Astrocyte of the spinal cord (primary cell): ENCODE data around the gene RBMS3.
"Not testable (repeated sequence)": the region's sequence is repeated elsewhere in the genome, so short reads cannot be mapped to it uniquely, and the experiment has no call there.

Experiments used
- DNase-seq: peaks from one replicate; pipeline ENCODE4 v3.0.0; 2011; ENCODE audit warnings: low read depth, low spot score
- H3K4me3 ChIP-seq: 2 replicates; pipeline ENCODE4 v1.5.1; 2011; ENCODE audit warnings: low read depth, mild to moderate bottlenecking, low read length, moderate library complexity
- in situ Hi-C: cut with HindIII; loops from 2 replicates; pipeline ENCODE4 v1.10.0; 2017; ENCODE audit warnings: low sequenced_read_pairs
- TF ChIP-seq, protein P1 (sequence below): IDR thresholded peaks from 2 replicates; pipeline ENCODE4 v1.5.1; 2012; ENCODE audit warnings: low read depth, mild to moderate bottlenecking, low read length, inconsistent platforms

RBMS3 gene

DNA sequence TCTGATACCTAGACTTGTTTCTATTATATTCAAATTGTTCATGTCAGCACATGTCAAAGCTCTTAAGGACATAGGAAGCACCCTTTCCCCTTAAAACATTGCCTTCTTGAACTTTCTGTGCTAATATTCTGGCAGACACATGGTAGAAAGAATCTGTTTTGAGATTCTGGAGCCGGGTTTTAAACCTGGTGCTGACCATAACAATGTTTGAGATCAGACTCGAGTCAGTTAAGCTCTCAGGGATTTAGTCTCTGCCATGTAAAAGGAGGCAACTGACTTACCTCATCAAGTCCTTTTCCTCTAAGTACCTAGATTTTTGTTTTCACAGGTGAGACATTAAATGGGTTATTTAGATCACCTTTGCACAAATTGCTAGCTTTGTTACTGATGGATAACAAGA lies 38.9 kb downstream of the RBMS3 start:
- in situ Hi-C loops, result no loop called here

DNA sequence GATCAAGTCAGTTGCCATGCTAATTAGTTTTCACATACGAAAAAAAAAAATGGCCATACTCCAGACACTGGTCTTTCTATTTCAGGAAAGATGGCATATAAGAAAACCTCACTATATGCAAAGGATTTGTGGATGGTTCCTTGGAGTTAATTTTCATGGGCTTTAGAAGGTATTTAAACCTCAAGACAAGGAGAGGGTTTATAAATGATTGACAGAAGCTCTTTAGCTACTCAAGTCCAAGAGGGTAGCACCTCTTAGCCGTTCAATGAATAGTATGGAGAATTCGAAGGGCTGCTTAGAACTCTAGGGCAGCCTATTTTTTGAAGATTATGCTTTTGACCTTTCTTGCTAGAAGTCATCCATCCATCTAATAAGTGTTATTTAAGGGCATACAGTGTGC lies 41.7 kb downstream of the RBMS3 start:
- TF ChIP-seq, protein P1, sequence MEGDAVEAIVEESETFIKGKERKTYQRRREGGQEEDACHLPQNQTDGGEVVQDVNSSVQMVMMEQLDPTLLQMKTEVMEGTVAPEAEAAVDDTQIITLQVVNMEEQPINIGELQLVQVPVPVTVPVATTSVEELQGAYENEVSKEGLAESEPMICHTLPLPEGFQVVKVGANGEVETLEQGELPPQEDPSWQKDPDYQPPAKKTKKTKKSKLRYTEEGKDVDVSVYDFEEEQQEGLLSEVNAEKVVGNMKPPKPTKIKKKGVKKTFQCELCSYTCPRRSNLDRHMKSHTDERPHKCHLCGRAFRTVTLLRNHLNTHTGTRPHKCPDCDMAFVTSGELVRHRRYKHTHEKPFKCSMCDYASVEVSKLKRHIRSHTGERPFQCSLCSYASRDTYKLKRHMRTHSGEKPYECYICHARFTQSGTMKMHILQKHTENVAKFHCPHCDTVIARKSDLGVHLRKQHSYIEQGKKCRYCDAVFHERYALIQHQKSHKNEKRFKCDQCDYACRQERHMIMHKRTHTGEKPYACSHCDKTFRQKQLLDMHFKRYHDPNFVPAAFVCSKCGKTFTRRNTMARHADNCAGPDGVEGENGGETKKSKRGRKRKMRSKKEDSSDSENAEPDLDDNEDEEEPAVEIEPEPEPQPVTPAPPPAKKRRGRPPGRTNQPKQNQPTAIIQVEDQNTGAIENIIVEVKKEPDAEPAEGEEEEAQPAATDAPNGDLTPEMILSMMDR, result no peak
- no peak for DNase-seq
- in situ Hi-C loops, result no loop called here
- H3K4me3 ChIP-seq, result no peak overlapping the region

More for the DNA sequence above, 38.9 kb downstream of the RBMS3 start:
- TF ChIP-seq, protein P1, result no peak
- DNase-seq, result no peak
- H3K4me3 ChIP-seq, result no peak overlapping the region

DNA sequence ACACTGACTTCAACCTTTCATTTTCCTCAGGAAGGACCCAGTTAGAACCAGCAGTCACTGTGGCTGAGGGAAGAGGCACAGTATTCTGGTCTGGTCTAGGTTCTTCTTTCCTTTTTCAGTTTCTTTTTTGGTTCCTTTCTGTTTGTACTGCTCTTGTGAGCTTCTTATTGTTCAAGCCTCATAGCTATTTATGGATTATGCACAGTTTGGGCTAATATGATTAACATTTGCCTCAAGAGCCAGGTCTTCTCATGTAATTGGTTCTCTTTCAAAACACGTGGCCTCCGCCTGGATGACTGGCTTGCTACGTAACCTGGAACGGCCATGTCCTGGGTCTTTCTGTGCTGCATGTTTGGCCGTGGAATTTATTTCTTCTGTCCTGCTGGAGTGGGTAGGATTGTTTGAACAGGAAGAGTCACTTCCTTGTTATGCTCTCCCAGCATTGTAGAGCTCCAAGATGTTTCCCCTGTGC lies 43.3 kb downstream of the RBMS3 start:
- in situ Hi-C loops, result no loop called here
- TF ChIP-seq, protein P1, result no peak
- peak; percentile 78 for DNase-seq
- H3K4me3 ChIP-seq, result no peak overlapping the region

DNA sequence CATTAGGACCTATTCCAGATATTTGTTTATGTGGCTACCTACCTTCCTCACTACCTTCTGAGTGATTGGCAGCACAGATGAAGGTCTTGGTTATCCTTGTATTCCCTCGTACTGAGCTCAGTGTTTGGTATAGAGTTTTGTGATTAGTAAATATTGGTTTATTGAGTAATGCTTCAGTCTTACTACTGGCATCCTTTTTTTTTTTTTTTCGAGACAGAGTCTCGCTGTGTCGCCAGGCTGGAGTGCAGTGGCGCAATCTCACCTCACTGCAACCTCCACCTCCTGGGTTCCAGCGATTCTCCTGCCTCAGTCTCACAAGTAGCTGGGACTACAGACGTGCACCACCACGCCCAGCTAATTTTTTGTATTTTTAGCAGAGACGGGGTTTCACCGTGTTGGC lies 45.7 kb downstream of the RBMS3 start:
- H3K4me3 ChIP-seq, DNase-seq, in situ Hi-C loops: not testable (repeated sequence)

DNA sequence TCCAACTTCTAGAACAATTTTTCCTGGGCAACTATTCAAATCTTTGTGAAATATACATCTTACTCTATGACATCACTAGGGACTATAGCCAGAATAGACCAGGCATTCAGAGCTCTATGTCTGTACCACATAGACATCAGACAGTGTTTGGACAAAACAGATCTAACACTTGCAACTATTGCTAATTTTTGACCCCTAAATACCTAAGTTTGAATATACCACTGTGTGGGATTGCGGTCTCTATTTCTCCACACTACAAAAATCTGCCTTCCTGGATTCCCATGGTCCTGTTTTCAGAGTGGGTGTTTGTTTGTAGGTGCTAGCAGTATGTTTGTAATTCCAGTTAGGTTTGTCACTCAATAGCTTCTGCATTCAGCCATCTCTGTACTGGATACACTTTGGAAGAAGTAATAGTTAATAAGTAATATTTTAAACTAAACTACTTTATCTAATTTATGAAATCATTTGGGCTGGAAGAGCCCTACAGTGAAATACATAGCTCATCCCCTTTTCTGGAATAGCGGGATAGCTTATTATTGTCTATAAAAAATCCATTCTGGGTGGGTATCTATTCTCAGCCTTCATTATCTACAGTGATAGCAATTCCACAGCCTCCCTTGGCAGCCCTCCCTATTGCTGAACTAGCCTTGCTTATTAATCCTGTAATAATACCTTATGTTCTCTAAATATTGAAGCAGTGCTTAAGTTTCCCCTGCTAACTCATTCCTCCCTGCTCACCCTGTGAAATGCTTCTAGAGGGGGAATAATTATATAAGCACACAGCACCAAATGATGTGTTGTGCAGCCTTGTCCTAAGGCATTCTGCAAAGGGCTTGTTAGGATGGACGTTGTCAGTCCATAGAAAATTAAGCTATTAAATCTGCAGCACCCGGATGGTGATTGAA lies 49.4 kb downstream of the RBMS3 start:
- H3K4me3 ChIP-seq, result no peak overlapping the region
- TF ChIP-seq, protein P1, result no peak
- DNase-seq, result no peak
- in situ Hi-C loops, result no loop called here

DNA sequence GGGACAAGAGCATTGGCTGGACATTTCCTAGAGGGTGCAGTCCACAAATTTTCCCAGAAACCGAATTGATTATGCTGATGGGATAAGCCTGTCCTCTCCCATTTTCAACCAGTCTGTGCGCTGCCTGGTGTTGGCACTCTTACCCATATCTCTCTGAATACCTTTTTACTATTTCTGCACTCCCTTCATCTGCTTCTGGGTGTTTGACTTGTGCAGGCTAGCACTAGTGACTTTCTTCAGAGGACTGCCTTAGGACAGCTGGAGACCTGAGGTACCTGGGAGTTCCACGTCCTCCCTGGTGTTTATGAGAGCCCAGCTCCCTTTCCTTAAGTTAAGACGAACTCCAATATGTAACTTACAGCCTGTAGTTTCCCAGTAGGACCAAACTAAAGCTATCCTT lies 50.2 kb downstream of the RBMS3 start:
- TF ChIP-seq, protein P1, result no peak
- DNase-seq, result no peak

DNA sequence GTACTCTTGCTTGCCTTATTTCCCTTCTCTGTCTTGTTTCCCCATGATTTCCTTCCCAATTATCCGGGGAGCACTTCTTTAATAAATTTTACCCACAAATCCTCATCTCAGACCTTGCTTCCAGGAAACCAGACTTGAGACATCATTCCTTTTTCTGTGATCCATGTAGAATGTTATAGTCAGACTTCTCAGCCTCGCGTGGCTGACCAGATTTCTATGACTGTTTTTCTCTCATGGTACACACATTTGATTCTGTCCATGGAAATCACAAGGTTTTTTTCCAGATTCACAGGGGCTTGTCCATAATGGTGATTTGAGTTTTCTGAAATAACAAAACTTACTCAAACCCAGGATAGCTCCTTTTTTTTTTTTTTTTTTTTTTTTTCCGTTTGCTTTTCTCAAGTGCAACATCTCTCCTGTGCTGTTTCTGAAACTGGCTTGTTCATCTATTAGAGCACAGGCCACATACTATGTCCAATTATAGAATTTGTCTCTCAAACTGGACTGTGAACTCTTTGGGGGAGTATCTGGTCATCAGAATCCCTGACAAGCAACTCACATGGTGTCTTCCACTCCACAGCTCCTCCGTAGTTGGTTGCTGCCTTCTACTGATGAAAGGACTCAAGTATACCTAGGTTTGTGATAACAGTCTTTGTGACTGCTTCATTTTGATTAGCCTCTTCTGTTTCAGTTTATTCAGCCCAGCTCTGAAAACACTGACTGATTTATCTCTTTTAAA lies 50.8 kb downstream of the RBMS3 start:
- no peak overlapping the region for H3K4me3 ChIP-seq
- TF ChIP-seq, protein P1, result no peak
- DNase-seq, result no peak
- in situ Hi-C loops, result no loop called here

More for the DNA sequence above, 50.2 kb downstream of the RBMS3 start:
- in situ Hi-C loops, result no loop called here
- no peak overlapping the region for H3K4me3 ChIP-seq
